Activated naive CD4-positive, alpha-beta T cell treated with anti-CD3 and anti-CD28 coated beads for 36 hours (primary cell): ENCODE results near the gene ACSF3. TPM values are rescaled to one million over a fixed set of nuclear protein-coding genes. Genes with fewer than 3 reads are reported as not detected.
A peak's percentile ranks its signal among the peaks of the same experiment; 100 is the strongest.

ENCODE experiments used
- CTCF ChIA-PET: fragments of 350-600 bp; sonication (Branson Sonifier 250); formaldehyde crosslinking; loops from one replicate; lab custom pipeline; 2021; ENCODE audit warnings: antibody characterized with exemption; lab: Charles Lee
- DNase-seq: peaks from one replicate; pipeline ENCODE4 v3.0.0-alpha.2; 2020
- H3K27ac Mint-ChIP-seq: one replicate; pipeline ENCODE4 v1.8.0; 2021; ENCODE audit warnings: mild to moderate bottlenecking, mixed read lengths
- H3K27me3 Mint-ChIP-seq: one replicate; pipeline ENCODE4 v1.8.0; 2021; ENCODE audit warnings: low read depth, mixed read lengths
- H3K36me3 Mint-ChIP-seq: one replicate; pipeline ENCODE4 v1.8.0; 2021; ENCODE audit warnings: low read depth, mixed read lengths
- H3K4me1 Mint-ChIP-seq: one replicate; pipeline ENCODE4 v1.8.0; 2021; ENCODE audit warnings: low read depth, mixed read lengths
- H3K4me3 Mint-ChIP-seq: one replicate; pipeline ENCODE4 v1.8.0; 2021; ENCODE audit warnings: mild to moderate bottlenecking, moderate library complexity, mixed read lengths
- H3K9me3 Mint-ChIP-seq: one replicate; pipeline ENCODE4 v1.8.0; 2021; ENCODE audit warnings: mixed read lengths
- intact Hi-C: fragments of 100-400 bp; cut with micrococcal nuclease; formaldehyde crosslinking; loops from one replicate; pipeline ENCODE4 v1.15.1; 2023
- total RNA-seq, 2 experiments: library from RNA; stranded (reverse); gene quantifications; one replicate each; pipeline ENCODE4 v1.2.3, GENCODE V29; 2021

The ACSF3 gene
- total RNA-seq, 2 experiments from 2014 or later = 26.1 to 26.7 TPM

GRCh38 chr16:89120281-89120680 is 26.6 kb downstream of the ACSF3 start:
- no peak for DNase-seq
- intact Hi-C loops = no loop called here
- CTCF ChIA-PET = no interaction called here
- Mint-ChIP-seq H3K27me3 (no peaks in the 10 kb centered on the region), H3K4me1 (peaks cover 42% of the 10 kb centered on the region), H3K4me3 (no peak overlapping the region), H3K36me3 (peaks cover 11% of the 10 kb centered on the region), H3K9me3 (no peaks in the 10 kb centered on the region), H3K27ac (no peak overlapping the region)

GRCh38 chr16:89120921-89121351 is 27.3 kb downstream of the ACSF3 start:
- peaks cover 17% of the 10 kb centered on the region for H3K36me3 Mint-ChIP-seq
- no peak overlapping the region for H3K4me3 Mint-ChIP-seq
- H3K27me3 Mint-ChIP-seq = no peaks in the 10 kb centered on the region
- CTCF ChIA-PET = no interaction called here
- peaks cover 36% of the 10 kb centered on the region for H3K4me1 Mint-ChIP-seq
- intact Hi-C loops = no loop called here
- DNase-seq = no peak
- H3K9me3 Mint-ChIP-seq = no peaks in the 10 kb centered on the region
- no peak overlapping the region for H3K27ac Mint-ChIP-seq

- CTCF ChIA-PET = interaction anchor here (1.0 kb wide), 1 partner anchor 264 kb away, joined by 3 read pairs; no protein-coding TSS in a partner anchor
- H3K4me3 Mint-ChIP-seq = no peak overlapping the region
- H3K9me3 Mint-ChIP-seq = no peaks in the 10 kb centered on the region
- no peak for DNase-seq
- no peak overlapping the region for H3K27ac Mint-ChIP-seq
- no peaks in the 10 kb centered on the region for H3K27me3 Mint-ChIP-seq
- intact Hi-C loops = no loop called here
- peaks cover 30% of the 10 kb centered on the region for H3K4me1 Mint-ChIP-seq
- peaks cover 23% of the 10 kb centered on the region for H3K36me3 Mint-ChIP-seq
These were observed 28.2 kb downstream of the ACSF3 start for GRCh38 chr16:89121691-89122321.

- H3K27me3 Mint-ChIP-seq = no peaks in the 10 kb centered on the region
- peak; percentile 75 for DNase-seq
- intact Hi-C loops = no loop called here
- peaks cover 30% of the 10 kb centered on the region for H3K4me1 Mint-ChIP-seq
- CTCF ChIA-PET = interaction anchor here (1.0 kb wide), 1 partner anchor 265 kb away, joined by 3 read pairs; no protein-coding TSS in a partner anchor
- H3K36me3 Mint-ChIP-seq = peaks cover 23% of the 10 kb centered on the region
- H3K9me3 Mint-ChIP-seq = no peaks in the 10 kb centered on the region
- no peak overlapping the region for H3K4me3 Mint-ChIP-seq
- peak overlapping the region; percentile 78 for H3K27ac Mint-ChIP-seq
These were observed 28.7 kb downstream of the ACSF3 start for GRCh38 chr16:89122322-89122851.

GRCh38 chr16:89123001-89123830 is 29.6 kb downstream of the ACSF3 start:
- peaks cover 31% of the 10 kb centered on the region for H3K4me1 Mint-ChIP-seq
- CTCF ChIA-PET = no interaction called here
- DNase-seq = no peak
- peaks cover 20% of the 10 kb centered on the region for H3K36me3 Mint-ChIP-seq
- H3K4me3 Mint-ChIP-seq = no peak overlapping the region
- no peaks in the 10 kb centered on the region for H3K9me3 Mint-ChIP-seq
- H3K27me3 Mint-ChIP-seq = no peaks in the 10 kb centered on the region
- H3K27ac Mint-ChIP-seq = peak overlapping the region; percentile 78
- intact Hi-C loops = no loop called here

- CTCF ChIA-PET = no interaction called here
These were observed 30.1 kb downstream of the ACSF3 start for GRCh38 chr16:89123831-89124100.

GRCh38 chr16:89129378-89129777 is 35.7 kb downstream of the ACSF3 start:
- Mint-ChIP-seq H3K9me3 (no peaks in the 10 kb centered on the region), H3K27ac (no peak overlapping the region), H3K4me1 (peaks cover 6% of the 10 kb centered on the region), H3K4me3 (no peak overlapping the region), H3K27me3 (no peaks in the 10 kb centered on the region), H3K36me3 (peaks cover 27% of the 10 kb centered on the region)
- intact Hi-C loops = no loop called here
- no peak for DNase-seq
- CTCF ChIA-PET = no interaction called here

More at GRCh38 chr16:89123831-89124100, 30.1 kb downstream of the ACSF3 start:
- no peak overlapping the region for H3K27ac Mint-ChIP-seq
- no peak overlapping the region for H3K4me3 Mint-ChIP-seq
- intact Hi-C loops = no loop called here
- no peaks in the 10 kb centered on the region for H3K9me3 Mint-ChIP-seq
- no peak for DNase-seq
- H3K27me3 Mint-ChIP-seq = no peaks in the 10 kb centered on the region
- H3K4me1 Mint-ChIP-seq = peaks cover 29% of the 10 kb centered on the region
- peaks cover 20% of the 10 kb centered on the region for H3K36me3 Mint-ChIP-seq

- Mint-ChIP-seq H3K4me3 (no peak overlapping the region), H3K27me3 (no peaks in the 10 kb centered on the region), H3K27ac (no peak overlapping the region), H3K4me1 (peaks cover 5% of the 10 kb centered on the region), H3K9me3 (no peaks in the 10 kb centered on the region), H3K36me3 (peaks cover 25% of the 10 kb centered on the region)
- DNase-seq = no peak
- intact Hi-C loops = no loop called here
- CTCF ChIA-PET = no interaction called here
These were observed 36.8 kb downstream of the ACSF3 start for GRCh38 chr16:89130448-89130847.

GRCh38 chr16:89131783-89132182 is 38.1 kb downstream of the ACSF3 start:
- no peaks in the 10 kb centered on the region for H3K27me3 Mint-ChIP-seq
- H3K9me3 Mint-ChIP-seq = no peaks in the 10 kb centered on the region
- DNase-seq = no peak
- H3K27ac Mint-ChIP-seq = no peak overlapping the region
- no peak overlapping the region for H3K4me3 Mint-ChIP-seq
- CTCF ChIA-PET = no interaction called here
- intact Hi-C loops = no loop called here
- H3K4me1 Mint-ChIP-seq = peaks cover 5% of the 10 kb centered on the region
- H3K36me3 Mint-ChIP-seq = peaks cover 16% of the 10 kb centered on the region

- Mint-ChIP-seq H3K4me1 (peaks cover 5% of the 10 kb centered on the region), H3K36me3 (peaks cover 16% of the 10 kb centered on the region), H3K4me3 (no peak overlapping the region), H3K9me3 (no peaks in the 10 kb centered on the region), H3K27me3 (no peaks in the 10 kb centered on the region), H3K27ac (no peak overlapping the region)
- CTCF ChIA-PET = no interaction called here
- no peak for DNase-seq
- intact Hi-C loops = no loop called here
These were observed 38.7 kb downstream of the ACSF3 start for GRCh38 chr16:89132194-89133005.

- Mint-ChIP-seq H3K27me3 (no peaks in the 10 kb centered on the region), H3K4me1 (no peaks in the 10 kb centered on the region), H3K36me3 (peaks cover 16% of the 10 kb centered on the region), H3K4me3 (no peak overlapping the region), H3K27ac (no peak overlapping the region), H3K9me3 (no peaks in the 10 kb centered on the region)
- no peak for DNase-seq
- intact Hi-C loops = no loop called here
- CTCF ChIA-PET = no interaction called here
These were observed 39.9 kb downstream of the ACSF3 start for GRCh38 chr16:89133457-89134127.

GRCh38 chr16:89134269-89134668 is 40.6 kb downstream of the ACSF3 start:
- H3K4me3 Mint-ChIP-seq = no peak overlapping the region
- H3K4me1 Mint-ChIP-seq = no peaks in the 10 kb centered on the region
- DNase-seq = no peak
- intact Hi-C loops = no loop called here
- H3K36me3 Mint-ChIP-seq = peaks cover 13% of the 10 kb centered on the region
- H3K27ac Mint-ChIP-seq = no peak overlapping the region
- no peaks in the 10 kb centered on the region for H3K9me3 Mint-ChIP-seq
- CTCF ChIA-PET = no interaction called here
- no peaks in the 10 kb centered on the region for H3K27me3 Mint-ChIP-seq
